GM19395 (cell line): ENCODE results near the gene PIGM.

ENCODE experiments used
- ATAC-seq: cut with Tn5 transposase; IDR thresholded peaks from one replicate; pipeline ENCODE4 v1.9.1; 2021; ENCODE audit warnings: mild to moderate bottlenecking, moderate library complexity; ENCODE audit not compliant: unreplicated experiment

PIGM gene

DNA sequence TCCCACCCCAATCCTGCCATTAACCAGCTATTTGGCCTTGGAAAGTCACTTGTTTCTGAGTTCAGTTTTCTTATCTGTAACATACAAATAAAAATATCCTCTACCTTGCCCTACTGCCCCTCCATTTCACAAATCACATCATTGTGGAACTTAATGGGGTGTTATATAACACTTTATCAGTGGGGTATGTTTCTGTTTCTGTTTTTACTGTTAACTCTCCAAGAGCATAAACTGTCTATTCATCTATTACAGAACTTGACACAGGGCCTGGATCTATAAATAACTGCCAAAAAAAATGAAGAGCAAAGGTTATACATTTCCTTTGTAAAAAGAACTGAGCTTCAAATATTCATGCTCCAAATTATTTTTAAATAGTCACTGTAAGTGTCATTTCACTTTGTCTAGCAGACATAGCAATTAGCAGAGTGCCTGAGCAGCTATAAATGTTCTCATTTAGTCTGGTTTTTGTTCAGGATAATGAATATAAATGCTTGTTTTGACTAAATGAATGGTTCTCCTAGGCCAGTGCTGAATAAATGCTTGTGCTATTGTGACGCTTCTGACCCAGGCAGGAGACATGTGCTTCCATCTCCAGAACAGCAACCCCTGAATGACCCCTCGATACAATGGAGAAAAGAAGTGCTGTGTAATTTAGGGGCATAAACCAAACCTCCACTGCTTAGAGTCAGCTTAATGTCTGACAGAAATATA is 7.4 kb downstream of the PIGM start:
- no peak for ATAC-seq

DNA sequence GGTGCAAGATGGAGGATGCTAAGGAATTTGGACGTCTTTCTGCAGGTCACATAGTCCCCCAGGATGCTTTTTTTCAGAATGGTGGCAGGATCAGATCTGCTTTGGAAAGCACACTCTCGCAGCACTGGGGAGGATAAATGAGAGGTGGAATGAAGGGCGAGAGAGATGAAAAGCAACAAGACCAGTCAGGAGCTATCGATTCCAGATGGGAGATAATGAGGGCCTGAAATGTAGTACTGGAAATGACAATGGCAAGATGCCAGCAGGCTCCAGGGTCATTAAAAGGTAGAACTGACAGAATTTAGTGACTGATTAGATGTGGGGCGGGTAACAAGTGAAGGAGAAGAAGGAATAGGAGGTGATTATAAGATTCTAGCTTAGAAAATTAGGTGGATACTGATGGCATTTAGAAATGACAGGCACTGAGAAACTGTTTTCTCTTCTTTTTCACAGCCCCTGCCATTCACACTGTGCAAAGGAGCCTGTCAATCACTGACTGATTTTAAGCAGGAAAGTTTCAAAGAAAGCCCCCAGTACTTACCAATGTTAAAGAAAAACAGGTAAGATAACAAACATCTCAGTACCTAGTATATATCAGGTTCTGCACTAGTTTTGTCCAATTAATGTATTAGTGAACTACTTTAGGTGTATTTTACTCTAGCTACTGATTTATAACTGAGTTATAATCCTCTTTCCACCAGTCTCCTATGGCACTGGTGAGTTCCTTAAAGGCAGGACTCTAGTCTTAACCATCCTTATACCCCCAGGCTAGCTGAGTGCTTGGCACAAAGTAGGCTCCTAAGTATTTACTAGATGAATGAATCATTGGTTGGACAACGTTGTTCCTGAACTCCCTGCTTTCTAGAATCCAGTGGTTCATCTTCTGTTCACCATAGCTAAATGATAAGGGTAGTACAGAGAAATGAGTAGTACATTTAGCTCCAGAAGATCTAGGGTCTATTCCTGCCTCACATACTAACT is 9.2 kb downstream of the PIGM start:
- ATAC-seq: no peak

DNA sequence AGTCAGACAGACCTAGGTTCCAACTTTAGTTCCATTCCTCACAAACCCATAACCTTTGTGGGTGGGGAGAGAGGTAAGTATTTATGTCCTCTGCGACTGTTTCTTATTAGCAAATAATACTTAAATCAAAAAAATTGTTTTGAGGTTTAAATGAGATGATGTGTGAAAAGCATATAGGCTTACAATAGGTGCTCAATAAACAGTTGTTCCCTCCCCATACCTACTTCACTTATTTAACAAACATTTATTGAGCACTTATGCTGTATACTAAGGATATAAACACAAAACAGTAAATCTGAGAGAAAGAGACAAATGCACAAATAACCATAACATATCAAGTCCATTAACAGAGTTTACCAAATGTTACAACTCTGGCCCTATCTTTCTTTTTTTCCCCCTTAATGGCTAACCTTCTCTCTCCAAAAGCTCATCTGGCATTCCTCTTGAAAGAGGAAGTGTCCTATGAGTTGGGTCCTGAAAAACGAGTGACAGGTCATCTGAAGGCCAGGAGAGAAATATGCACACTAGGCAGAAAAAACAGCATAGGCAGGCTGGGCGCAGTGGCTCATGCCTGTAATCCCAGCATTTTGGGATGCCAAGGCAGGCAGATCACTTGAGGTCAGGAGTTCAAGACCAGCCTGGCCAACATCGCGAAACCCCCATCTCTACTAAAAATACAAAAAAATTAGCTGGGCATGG is 10.3 kb downstream of the PIGM start:
- ATAC-seq: no peak

DNA sequence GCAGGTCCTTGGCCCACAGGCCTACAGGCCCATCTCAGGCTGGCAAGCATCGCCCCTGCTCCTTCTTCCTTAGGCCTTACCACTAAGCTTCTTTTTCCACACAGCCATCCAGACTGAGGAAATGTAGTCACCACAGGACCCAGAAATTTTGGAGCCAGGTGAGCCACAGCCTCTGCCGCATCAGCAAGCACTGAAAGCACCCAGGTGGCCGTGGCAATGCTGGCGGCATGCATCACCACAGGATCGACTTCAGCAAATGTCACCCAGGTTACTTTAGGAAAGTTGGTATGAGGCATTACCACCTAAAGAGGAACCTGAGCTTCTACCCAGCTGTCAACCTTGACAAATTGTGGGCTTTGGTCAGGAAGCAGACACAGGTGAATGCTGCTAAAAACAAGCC is 11.6 kb downstream of the PIGM start:
- ATAC-seq: no peak

DNA sequence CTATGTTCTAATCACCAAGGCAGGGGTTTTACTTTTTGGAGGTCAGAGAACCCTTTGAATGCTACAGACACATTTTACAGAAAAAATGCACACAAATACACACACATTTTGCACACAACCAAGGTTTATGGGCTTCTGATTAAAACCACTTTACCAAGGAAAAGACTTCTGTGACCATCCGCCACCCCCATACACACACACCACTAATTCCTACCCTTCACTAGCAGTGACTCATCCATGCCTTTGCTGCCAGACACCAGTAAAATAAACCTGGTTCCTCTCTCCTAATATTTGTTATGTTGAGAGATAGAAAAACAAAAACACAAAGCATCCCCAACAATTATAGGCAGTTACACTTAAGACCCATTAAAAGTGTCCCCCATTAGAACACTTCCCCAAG is 12.9 kb downstream of the PIGM start:
- no peak for ATAC-seq

DNA sequence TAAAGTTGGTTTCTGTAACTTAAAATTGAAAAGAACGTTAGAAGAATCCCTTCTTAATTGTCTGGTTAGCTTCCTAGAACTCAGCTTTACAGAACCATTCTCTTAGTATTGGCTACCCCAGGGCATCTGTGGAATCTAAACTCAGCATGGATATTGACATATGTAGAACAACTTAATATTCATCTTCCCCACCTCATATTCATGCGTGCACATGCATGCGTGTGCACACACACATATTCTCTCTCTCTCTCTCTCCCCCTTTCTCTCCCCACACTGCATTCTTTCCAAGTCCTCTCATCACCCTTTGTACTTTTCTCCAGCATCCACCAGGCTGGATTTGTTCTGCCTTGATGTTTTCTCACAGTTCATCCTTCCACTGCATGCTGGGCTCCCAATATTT is 13.4 kb downstream of the PIGM start:
- ATAC-seq: no peak

DNA sequence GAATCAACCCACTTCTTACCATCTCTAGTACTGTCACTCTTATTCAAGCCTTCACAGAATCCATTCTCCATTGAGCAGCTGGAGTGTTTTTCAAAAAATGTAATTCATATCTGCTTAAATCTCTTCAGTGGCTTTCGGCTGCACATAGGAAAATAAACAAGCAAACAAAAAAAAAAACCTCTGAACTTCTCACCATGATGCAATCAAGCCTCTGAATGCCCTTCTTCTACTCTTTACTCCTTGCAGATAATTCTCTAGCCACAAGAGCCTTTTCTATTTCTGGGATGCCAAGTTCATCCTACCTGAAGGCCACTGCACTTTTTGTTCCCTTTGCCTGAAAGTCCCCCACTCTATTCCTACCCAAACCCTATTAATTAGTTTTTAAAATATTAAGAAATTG is 14.2 kb downstream of the PIGM start:
- no peak for ATAC-seq

DNA sequence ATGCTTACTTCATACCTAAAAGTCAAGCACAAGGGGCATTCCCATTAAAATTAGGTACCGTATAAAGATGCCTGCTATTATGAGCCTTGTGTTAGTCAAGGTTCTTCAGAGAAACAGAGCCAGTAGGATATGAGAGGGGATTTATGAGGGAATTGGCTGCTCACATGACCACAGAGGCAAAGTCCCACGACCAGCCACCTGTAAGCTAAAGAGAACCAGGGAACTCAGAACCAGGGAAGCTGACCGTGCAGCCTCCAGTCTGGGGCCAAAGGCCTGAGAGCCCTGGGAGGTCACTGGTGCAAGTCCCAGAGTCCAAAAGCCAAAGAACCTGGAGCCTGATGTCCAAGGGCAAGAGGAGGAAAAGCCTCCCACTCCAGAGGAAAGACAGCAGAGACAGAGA is 20.0 kb downstream of the PIGM start:
- ATAC-seq: no peak

DNA sequence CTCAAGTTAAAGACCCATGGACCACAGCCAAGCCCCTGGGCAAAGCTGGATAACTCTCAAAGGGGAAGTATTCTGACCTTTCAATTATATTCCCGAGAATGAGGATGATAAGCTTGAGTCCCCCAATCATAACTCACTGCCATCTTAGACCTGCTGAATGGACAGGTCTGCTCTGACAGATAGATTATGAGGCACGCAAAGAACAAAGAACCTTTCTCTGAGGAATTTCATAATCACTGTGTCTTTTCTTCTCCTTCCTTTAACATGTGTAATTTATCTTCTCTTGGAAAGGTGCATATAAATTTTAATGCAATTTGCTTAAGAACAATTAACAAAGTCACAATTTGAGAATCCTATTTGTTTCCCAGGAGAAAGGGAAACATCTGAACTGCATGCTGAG is 22.0 kb downstream of the PIGM start:
- ATAC-seq: no peak

DNA sequence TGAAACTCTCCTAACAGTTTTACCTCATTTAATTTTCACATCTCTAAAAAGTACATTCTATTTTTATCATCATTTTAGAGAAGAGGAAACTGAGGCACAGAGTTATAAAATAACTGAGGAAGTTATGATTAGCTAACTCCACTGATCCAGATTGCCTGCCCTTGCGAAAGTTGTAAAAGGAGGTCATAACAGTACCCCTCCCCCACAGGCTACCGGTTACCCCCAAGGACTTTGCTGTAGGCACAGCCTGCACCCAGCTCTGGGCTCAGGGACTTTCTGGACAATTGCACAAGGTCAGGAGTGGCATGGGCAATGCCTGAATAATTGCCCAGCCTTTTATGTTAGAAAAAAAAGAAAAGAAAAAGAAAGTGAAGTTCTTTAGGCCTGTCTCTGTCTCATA is 22.7 kb downstream of the PIGM start:
- ATAC-seq: no peak

DNA sequence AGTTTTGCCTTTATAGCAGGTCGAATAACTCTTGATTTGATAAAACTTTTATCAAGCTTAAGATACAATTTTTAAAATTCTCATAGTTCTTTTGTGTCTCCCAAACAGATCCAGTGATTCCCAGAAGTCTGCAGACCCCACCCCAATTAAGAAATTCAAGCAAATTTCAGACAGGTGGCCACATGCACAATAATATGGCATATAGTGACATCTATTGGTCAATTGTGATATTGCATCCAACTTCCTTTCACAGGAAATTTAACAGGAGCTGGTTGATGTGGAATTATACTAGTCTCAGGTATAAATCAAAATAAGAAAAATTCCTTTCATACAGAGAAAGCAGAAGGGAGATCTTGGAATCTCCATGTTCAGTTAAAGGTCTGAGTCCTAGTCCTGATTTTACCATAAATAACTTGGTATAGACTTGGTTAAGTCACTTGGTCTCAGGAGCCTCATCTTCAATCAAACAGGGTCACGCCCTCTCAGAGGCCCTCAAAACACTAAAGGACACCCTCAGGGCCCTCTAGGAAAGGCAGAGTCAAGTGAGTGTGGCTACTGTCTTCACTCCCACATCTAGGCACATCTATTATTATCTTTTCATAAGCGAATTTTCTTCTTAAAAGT is 24.1 kb downstream of the PIGM start:
- no peak for ATAC-seq

DNA sequence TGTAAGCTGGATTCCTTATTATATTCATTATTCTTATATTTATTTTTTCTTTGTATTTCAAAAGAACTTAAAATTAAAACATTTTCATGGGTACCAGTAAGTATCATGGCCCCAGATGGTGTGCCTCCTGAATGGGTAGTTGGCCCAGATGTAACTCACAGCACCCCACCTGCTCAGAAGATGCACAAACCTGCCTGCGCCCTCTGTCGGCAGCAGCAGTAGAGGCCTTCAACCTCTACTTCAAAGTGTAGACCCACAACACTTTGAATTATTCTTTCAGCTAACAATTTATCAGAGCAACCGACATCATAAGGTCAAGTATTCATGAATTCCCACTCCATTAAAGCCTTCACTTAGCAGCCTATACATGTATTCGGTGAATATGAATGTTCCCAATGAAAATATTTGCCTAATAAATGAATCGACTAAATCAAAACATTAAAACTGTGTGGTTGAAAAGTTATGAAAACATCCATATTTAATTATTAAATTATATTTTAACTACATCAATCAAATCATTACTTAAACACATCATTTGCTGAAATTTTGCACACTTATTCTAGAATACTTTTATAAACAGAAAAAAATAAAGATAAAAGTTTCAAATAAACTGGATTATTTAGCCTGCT is 25.4 kb downstream of the PIGM start:
- peak; percentile 76 for ATAC-seq

DNA sequence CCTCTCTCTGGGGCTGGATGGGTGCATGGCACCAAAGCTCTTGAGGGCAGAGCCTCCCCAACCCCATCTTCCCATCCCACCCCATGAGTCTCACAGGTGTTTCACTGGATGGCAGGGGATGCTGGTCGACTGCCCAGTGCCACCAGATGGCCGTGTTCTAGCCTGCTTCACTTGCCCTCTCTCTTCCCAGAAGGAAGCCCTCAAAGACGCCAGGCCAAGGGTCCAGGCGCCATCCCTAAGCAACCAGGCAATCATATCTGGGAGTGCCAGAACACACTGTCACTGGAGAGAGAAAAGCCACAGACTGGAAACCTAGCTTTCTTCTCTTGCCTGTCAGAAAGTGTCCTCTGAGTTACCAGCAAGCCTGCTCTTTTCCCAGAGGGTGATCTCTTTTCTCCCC is 26.7 kb downstream of the PIGM start:
- ATAC-seq: no peak

DNA sequence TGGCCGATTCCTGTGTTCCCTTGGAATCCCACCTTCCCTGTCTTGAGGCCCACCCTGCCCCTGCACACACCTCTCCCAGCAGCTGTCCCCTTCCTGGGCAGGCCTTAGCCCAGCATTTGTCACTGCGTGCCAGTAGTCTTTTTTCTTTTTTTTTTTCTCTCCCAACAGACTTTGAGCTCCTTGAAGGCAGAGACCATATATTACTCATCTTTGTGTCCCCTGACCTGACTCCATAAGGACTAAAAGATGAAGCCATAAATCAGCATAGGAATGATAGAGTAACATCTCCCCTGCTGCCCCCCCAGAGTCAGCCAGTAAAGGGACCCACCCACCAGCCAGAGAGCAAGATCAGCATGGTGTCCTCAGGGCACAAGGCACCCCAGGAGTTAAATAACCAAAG is 27.4 kb downstream of the PIGM start:
- no peak for ATAC-seq

DNA sequence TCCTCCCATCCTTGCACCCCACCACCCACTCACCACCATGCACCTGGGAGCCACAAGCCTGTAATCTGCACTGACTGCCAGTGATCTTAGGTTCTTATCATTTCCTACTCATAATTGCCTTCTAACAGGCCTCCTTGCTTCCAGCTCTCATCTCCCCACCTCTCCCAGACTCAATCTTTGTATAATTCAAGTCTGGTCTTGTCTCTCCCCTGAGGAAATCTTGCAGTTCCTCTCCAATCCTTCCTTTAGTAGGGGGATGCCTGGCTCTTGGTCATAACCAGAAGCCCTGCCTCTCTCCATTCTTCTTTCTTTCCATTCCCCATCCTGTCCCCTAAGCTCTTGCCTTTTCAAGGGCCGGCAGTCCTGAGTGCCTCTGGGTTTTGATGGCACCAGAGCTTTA is 27.8 kb downstream of the PIGM start:
- no peak for ATAC-seq

DNA sequence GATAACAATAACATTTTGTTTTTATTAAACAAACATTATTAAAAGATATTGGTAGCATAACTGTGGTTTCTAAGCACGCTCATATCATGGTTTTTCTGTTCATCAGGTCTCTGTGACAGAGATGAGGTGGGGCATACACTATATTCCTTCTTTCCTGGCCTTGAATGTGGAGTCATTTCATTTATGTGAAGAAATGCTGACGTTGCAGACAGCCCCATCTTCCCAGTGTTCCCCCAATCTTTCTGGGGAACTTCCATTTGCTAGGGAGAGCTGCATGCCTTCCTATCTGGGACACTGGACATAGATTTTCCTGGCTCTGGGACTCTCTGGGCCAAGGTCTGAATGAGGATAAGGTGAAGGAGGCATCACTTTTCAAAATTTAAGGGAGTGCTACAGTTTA is 30.4 kb downstream of the PIGM start:
- ATAC-seq: no peak

DNA sequence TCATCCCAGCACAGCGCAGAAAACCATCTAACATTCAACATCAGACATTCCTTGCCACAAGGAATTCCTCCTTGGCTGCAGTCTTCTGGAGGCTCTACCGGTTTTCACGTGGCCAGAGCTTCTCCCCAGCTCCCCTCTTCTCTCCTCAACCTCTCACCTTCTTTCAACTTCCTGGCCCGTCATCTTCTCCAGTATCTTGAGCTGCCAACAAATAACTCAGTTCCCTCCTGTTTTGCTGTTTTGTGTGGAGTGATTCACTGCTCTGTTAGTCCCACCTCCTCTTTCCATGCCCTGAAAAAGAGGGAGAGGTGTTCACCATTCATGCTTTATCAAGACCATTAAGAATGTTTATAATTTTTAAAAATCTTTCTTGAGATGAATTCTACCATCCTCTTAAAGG is 32.6 kb downstream of the PIGM start:
- ATAC-seq: no peak

DNA sequence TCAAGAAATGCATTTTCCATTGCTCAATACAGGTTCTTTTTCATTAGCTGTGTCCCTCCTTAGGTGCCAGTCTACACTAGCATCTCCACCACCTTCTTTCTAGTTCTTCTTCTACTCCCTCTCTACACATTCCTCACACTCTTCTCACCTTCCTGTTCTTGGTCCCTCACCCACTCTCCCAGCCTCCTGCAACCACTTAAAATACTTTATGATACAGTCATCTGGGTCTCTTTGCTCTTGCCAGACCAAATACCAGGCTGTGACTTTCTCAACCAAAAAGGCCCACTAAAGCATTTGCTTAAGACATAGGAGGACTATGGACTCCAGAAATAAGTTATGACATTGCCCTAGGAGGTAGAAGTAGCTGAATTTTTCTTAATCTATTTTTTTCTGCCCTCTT is 35.1 kb downstream of the PIGM start:
- no peak for ATAC-seq

DNA sequence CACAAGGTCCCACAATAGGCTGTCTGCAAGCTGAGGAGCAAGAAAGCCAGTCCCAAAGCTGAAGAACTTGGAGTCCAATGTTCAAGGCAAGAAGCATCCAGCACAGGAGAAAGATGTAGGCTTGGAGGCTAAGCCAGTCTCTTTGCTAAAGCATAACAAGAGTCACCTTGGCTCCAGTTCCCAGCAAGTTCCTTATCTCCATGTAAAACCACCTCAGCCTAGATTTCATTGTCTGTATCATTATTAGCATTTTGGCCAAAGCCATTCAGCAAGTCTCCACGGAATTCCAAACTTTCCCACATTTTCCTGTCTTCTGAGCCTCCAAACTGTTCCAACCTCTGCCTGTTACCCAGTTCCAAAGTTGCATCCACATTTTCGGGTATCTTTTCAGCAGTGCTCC is 36.9 kb downstream of the PIGM start:
- ATAC-seq: no peak

DNA sequence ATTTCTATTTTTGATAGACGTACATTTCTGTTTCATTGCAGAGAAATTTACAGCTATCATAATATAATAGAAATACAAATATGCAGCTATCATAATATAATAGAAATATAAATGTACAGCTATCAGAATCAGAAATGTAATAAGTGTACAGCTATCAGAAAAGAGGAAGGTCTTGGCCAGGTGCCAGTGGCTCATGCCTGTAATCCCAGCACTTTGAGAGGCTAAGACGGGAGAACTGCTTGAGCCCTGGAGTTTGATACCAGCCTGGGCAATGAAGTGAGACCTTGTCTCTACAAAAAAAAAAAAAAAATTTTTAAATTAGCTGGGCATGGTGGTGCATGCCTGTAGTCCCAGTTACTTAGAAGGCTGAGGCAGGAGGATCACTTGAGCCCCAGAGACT is 37.9 kb downstream of the PIGM start:
- no peak for ATAC-seq

DNA sequence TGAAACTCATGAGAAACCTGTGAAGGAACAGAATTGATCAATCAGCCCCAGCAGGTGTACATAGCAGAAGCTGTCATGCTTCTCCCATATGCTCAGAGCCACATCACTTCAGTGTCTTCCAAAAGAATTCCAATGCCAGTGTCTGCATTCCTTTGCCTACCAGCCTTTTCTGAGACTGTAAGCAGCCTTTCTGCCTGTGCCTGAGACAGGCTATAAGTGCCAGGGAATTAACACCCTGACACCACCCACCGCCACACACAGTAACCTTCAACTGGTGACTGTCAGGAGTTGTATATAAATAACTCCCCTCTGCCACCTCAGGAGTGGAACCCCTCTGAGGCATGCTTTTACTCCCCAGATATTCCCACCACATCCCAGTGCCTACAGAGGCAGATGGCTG is 39.6 kb downstream of the PIGM start:
- ATAC-seq: no peak
